GM06990 (cell line): ENCODE data around the gene FBXO44.

ENCODE experiments used
- DNase-seq: peaks from one replicate; pipeline ENCODE4 v3.0.0-alpha.2; 2011; ENCODE audit not compliant: insufficient read length; ENCODE audit errors: extremely low read depth
- H3K27me3 ChIP-seq: replicated peaks from 2 replicates; pipeline ENCODE4 v1.6.0; 2011; ENCODE audit warnings: low read length; ENCODE audit not compliant: control insufficient read depth, insufficient read depth
- H3K36me3 ChIP-seq: 2 replicates; pipeline ENCODE4 v1.5.1; 2011; ENCODE audit warnings: low read length; ENCODE audit not compliant: control insufficient read depth, insufficient read depth
- H3K4me3 ChIP-seq: replicated peaks from 2 replicates; pipeline ENCODE4 v1.5.1; 2011; ENCODE audit warnings: low read depth, mild to moderate bottlenecking, control low read depth, low read length
- TF ChIP-seq, protein P1 (sequence below): IDR thresholded peaks from 2 replicates; pipeline ENCODE4 v1.5.1; 2011; ENCODE audit warnings: low read length, control low read depth, mild to moderate bottlenecking, inconsistent platforms; ENCODE audit not compliant: insufficient read depth, poor library complexity, severe bottlenecking

The FBXO44 gene

DNA sequence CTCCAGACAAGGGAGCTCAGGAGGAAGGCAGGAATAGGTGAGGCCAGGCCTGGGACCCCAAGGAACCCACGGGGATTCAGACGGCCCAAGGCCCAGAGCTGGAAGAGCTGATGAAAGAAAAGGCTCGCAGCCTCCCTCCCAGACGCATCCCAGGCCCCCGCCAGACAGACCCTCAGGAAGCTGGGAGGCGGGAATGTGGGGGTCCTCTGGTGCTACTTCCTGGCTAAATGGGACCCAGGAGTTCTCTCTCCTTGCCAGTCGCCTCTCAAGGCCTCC is 878 bp upstream of the FBXO44 start:
- peak overlapping the region; percentile 64 for H3K4me3 ChIP-seq
- H3K36me3 ChIP-seq = no peaks in the 10 kb centered on the region; the same call in none of the 2 replicates
- TF ChIP-seq, protein P1, sequence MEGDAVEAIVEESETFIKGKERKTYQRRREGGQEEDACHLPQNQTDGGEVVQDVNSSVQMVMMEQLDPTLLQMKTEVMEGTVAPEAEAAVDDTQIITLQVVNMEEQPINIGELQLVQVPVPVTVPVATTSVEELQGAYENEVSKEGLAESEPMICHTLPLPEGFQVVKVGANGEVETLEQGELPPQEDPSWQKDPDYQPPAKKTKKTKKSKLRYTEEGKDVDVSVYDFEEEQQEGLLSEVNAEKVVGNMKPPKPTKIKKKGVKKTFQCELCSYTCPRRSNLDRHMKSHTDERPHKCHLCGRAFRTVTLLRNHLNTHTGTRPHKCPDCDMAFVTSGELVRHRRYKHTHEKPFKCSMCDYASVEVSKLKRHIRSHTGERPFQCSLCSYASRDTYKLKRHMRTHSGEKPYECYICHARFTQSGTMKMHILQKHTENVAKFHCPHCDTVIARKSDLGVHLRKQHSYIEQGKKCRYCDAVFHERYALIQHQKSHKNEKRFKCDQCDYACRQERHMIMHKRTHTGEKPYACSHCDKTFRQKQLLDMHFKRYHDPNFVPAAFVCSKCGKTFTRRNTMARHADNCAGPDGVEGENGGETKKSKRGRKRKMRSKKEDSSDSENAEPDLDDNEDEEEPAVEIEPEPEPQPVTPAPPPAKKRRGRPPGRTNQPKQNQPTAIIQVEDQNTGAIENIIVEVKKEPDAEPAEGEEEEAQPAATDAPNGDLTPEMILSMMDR = no peak
- no peak for DNase-seq
- no peaks in the 10 kb centered on the region; the same call in 1 of the 2 replicates for H3K27me3 ChIP-seq

DNA sequence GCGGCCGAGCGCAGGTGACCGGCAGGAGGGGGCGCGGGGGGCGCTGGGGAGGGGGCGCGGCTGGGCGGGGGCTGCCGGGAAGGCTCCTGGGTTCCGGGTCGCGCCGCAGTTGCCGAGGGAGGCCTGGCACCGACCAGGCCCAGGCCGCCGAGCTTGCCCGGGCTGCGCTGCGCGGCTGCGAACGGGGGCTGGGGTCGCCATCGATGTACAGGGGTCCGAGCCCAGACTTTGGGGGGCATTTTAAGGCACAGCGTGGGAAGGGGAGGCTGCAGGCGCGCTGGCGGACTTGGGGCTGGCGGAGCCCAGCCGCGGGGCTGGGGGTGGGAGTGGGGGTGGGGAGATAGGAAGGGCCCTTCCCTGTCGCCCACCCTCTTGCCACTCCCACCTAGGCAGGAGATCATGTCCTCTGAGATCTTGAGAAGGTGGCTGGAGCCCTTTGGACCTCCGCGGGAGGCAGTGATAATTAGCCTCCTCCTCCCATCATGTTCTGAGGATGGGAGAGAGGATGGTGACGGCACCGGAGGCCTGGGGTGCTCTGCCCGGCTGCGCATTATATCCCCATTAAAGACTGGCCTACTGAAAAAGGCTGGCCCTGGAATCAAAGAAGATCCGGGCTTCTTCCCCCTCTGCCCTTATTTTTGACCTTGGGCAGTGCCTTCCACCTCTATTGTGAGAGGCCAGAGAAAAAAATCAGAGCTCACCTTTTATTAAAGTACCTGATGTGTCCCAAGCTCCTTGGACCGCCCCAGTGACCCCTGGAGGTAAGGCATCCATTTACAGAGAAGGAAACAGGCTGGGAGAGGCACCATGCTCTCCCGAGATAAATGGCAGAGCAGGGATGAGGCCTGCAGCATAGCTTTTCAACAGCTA is 497 bp downstream of the FBXO44 start:
- DNase-seq = no peak
- Histone ChIP-seq H3K4me3 (peak overlapping the region; percentile 81), H3K36me3 (no peaks in the 10 kb centered on the region; the same call in none of the 2 replicates), H3K27me3 (no peaks in the 10 kb centered on the region; the same call in 1 of the 2 replicates)
- TF ChIP-seq, protein P1 = no peak

DNA sequence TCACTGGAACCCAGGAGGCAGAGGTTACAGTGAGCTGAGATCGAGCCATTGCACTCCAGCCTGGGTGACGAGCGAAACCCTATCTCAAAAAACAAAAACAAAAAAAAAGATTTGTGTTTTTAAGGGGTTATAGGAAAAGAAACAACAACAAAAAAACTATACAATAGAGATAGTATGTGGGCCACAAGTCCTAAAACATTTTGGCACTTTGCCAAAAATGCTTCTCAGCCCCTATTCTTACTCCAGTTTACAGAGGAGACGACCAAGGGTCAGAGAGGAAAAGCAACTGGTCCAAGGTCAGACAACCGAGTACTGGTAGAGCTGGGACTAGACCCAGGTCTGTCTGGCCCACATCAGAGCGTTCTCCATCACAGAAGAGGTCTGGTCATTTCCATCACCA is 3.0 kb downstream of the FBXO44 start:
- DNase-seq = no peak
- H3K4me3 ChIP-seq = no peak overlapping the region
- H3K27me3 ChIP-seq = no peaks in the 10 kb centered on the region
- TF ChIP-seq, protein P1 = no peak
- peaks cover 5% of the 10 kb centered on the region for H3K36me3 ChIP-seq

DNA sequence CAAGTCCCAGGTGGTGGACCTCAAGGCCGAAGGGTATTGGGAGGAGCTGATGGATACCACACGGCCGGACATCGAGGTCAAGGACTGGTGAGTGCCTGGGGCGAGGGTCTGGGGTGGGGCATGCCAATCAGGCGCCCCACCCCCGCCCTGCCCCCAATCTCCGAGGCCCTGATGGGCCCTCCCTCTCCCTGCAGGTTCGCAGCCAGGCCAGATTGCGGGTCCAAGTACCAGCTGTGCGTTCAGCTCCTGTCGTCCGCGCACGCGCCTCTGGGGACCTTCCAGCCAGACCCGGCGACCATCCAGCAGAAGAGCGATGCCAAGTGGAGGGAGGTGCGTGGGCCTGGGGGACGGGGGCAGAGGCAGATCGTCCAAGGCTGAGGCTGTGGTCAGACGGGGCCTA is 3.9 kb downstream of the FBXO44 start:
- Histone ChIP-seq H3K27me3 (no peaks in the 10 kb centered on the region), H3K4me3 (no peak overlapping the region), H3K36me3 (peaks cover 5% of the 10 kb centered on the region)
- TF ChIP-seq, protein P1 = no peak
- DNase-seq = no peak

DNA sequence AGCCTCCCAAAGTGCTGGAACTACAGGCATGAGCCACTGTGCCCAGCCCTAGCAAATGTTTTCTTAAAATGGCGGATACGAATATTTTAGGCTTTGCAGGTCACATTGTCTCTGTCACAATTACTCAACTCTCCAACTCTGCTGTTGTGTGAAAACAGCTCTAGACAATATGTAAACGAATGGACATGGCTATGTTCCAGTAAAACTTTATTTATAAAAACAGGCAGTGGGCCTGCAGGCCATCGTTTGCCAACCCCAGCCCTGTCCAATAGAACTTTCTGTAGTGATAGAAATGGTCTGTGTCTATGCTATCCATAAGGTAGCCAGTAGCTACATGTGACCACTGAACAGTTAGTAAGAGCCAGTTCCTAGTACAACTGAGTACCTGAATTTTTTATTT is 5.1 kb downstream of the FBXO44 start:
- Histone ChIP-seq H3K36me3 (peaks cover 5% of the 10 kb centered on the region), H3K4me3 (no peak overlapping the region), H3K27me3 (no peaks in the 10 kb centered on the region)
- no peak for DNase-seq
- TF ChIP-seq, protein P1 = no peak
